H9 (cell line): Measurements from ENCODE around the gene EVI5L. TPM values are rescaled to one million over a fixed set of nuclear protein-coding genes. Genes with fewer than 3 reads are reported as not detected.
"Not testable (repeated sequence)": the region's sequence is repeated elsewhere in the genome, so short reads cannot be mapped to it uniquely, and the experiment has no call there.

ENCODE experiments used
- DNase-seq: peaks from one replicate; pipeline ENCODE4 v3.0.0-alpha.2; 2017
- H2AFZ ChIP-seq: one replicate; pipeline ENCODE4 v1.6.1; 2013; ENCODE audit warnings: mild to moderate bottlenecking, low read length, control low read depth, moderate library complexity
- H2AK5ac ChIP-seq: 2 replicates; pipeline ENCODE4 v1.6.1; 2013; ENCODE audit warnings: low read length, control low read depth, mixed read lengths; ENCODE audit not compliant: insufficient read length
- H2BK120ac ChIP-seq: one replicate; pipeline ENCODE4 v1.6.1; 2013; ENCODE audit warnings: low read depth, mild to moderate bottlenecking, low read length, control low read depth, inconsistent platforms; ENCODE audit not compliant: poor library complexity, severe bottlenecking
- H2BK12ac ChIP-seq: 2 replicates; pipeline ENCODE4 v1.6.1; 2013; ENCODE audit warnings: low read length, control low read depth, mixed read lengths, low read depth; ENCODE audit not compliant: insufficient read length
- H2BK15ac ChIP-seq: 2 replicates; pipeline ENCODE4 v1.6.1; 2013; ENCODE audit warnings: low read depth, low read length, control low read depth
- H2BK20ac ChIP-seq: one replicate; pipeline ENCODE4 v1.6.1; 2013; ENCODE audit warnings: low read depth, mild to moderate bottlenecking, low read length, control low read depth, inconsistent platforms; ENCODE audit not compliant: poor library complexity, severe bottlenecking
- H2BK5ac ChIP-seq: 2 replicates; pipeline ENCODE4 v1.6.1; 2013; ENCODE audit warnings: low read length, control low read depth, mixed read lengths; ENCODE audit not compliant: insufficient read length
- H3K14ac ChIP-seq: 2 replicates; pipeline ENCODE4 v1.6.1; 2013; ENCODE audit warnings: low read length, control low read depth; ENCODE audit not compliant: insufficient read depth
- H3K18ac ChIP-seq: 2 replicates; pipeline ENCODE4 v1.6.1; 2013; ENCODE audit warnings: low read depth, mild to moderate bottlenecking, mixed read lengths, low read length, control low read depth; ENCODE audit not compliant: insufficient read length
- H3K23ac ChIP-seq: 2 replicates; pipeline ENCODE4 v1.6.1; 2013; ENCODE audit warnings: low read length, control low read depth, mixed read lengths, low read depth; ENCODE audit not compliant: insufficient read length
- H3K23me2 ChIP-seq: 2 replicates; pipeline ENCODE4 v1.6.1; 2013; ENCODE audit warnings: low read depth, mild to moderate bottlenecking, mixed read lengths, low read length, control low read depth; ENCODE audit not compliant: insufficient read length, poor library complexity, severe bottlenecking
- H3K27ac ChIP-seq: 2 replicates; pipeline ENCODE4 v1.5.1; 2013; ENCODE audit warnings: low read length, control low read depth, mixed read lengths, low read depth; ENCODE audit not compliant: insufficient read length
- H3K27me3 ChIP-seq: 2 replicates; pipeline ENCODE4 v1.6.1; 2013; ENCODE audit warnings: low read length, control low read depth, inconsistent platforms; ENCODE audit not compliant: insufficient read depth
- H3K4ac ChIP-seq: 2 replicates; pipeline ENCODE4 v1.6.1; 2013; ENCODE audit warnings: low read depth, mild to moderate bottlenecking, control low read depth, inconsistent platforms, low read length, moderate library complexity
- H3K4me1 ChIP-seq: 2 replicates; pipeline ENCODE4 v1.6.1; 2013; ENCODE audit warnings: low read length, control low read depth, inconsistent platforms; ENCODE audit not compliant: insufficient read depth
- H3K4me2 ChIP-seq: 2 replicates; pipeline ENCODE4 v1.6.1; 2013; ENCODE audit warnings: low read length, control low read depth, mixed read lengths; ENCODE audit not compliant: insufficient read length, insufficient read depth
- H3K56ac ChIP-seq: 2 replicates; pipeline ENCODE4 v1.6.1; 2013; ENCODE audit warnings: low read depth, mild to moderate bottlenecking, mixed read lengths, low read length, control low read depth; ENCODE audit not compliant: insufficient read length
- H3K79me1 ChIP-seq: 2 replicates; pipeline ENCODE4 v1.6.1; 2013; ENCODE audit warnings: low read depth, mild to moderate bottlenecking, moderate library complexity, low read length, control low read depth, inconsistent platforms; ENCODE audit not compliant: insufficient read depth, poor library complexity, severe bottlenecking
- H3K79me2 ChIP-seq: 2 replicates; pipeline ENCODE4 v1.6.1; 2013; ENCODE audit warnings: low read length, control low read depth, inconsistent platforms; ENCODE audit not compliant: insufficient read depth
- H3K9ac ChIP-seq: 2 replicates; pipeline ENCODE4 v1.6.1; 2013; ENCODE audit warnings: low read length, control low read depth, mixed read lengths; ENCODE audit not compliant: insufficient read length; ENCODE audit errors: extremely low read depth
- H3K9me3 ChIP-seq: one replicate; pipeline ENCODE4 v1.6.1; 2013; ENCODE audit warnings: low read depth, low read length, inconsistent platforms; ENCODE audit not compliant: control insufficient read depth
- H3T11ph ChIP-seq: one replicate; pipeline ENCODE4 v1.6.1; 2013; ENCODE audit warnings: mild to moderate bottlenecking, low read length, control low read depth, inconsistent platforms
- H4K20me1 ChIP-seq: one replicate; pipeline ENCODE4 v1.6.1; 2013; ENCODE audit not compliant: control insufficient read depth, insufficient read length, insufficient read depth
- H4K5ac ChIP-seq: 2 replicates; pipeline ENCODE4 v1.6.1; 2013; ENCODE audit warnings: low read depth, mild to moderate bottlenecking, mixed read lengths, low read length, control low read depth; ENCODE audit not compliant: insufficient read length
- H4K8ac ChIP-seq: replicated peaks from 2 replicates; pipeline ENCODE4 v1.6.1; 2013; ENCODE audit warnings: low read length, control low read depth, mixed read lengths, low read depth; ENCODE audit not compliant: insufficient read length
- H4K91ac ChIP-seq: 2 replicates; pipeline ENCODE4 v1.6.1; 2013; ENCODE audit warnings: low read depth, mild to moderate bottlenecking, moderate library complexity, mixed read lengths, low read length, control low read depth; ENCODE audit not compliant: insufficient read length
- H3K27ac Mint-ChIP-seq, 3 experiments: 2 replicates in 2 of 3; 3 replicates in 1 of 3; pipeline ENCODE4 v1.8.0; 2020 to 2021; ENCODE audit warnings: mixed read lengths in 3 of 3, mild to moderate bottlenecking in 1 of 3, moderate library complexity in 1 of 3
- H3K27me3 Mint-ChIP-seq: 2 replicates; pipeline ENCODE4 v1.8.0; 2021; ENCODE audit warnings: low read depth, mild to moderate bottlenecking, moderate library complexity, mixed read lengths
- H3K36me3 Mint-ChIP-seq, 3 experiments: 2 replicates in 2 of 3; 3 replicates in 1 of 3; pipeline ENCODE4 v1.8.0; 2020 to 2021; ENCODE audit warnings: low read depth in 3 of 3, mixed read lengths in 3 of 3; ENCODE audit not compliant: insufficient read depth in 1 of 3
- H3K4me1 Mint-ChIP-seq, 2 experiments: 2 replicates each; pipeline ENCODE4 v1.8.0; 2020; ENCODE audit warnings: mixed read lengths in 2 of 2
- H3K4me3 Mint-ChIP-seq, 2 experiments: 2 replicates in 1 of 2; 3 replicates in 1 of 2; pipeline ENCODE4 v1.8.0; 2020 to 2021; ENCODE audit warnings: mild to moderate bottlenecking in 2 of 2, mixed read lengths in 2 of 2, moderate library complexity in 1 of 2
- H3K9me3 Mint-ChIP-seq, 2 experiments: 2 replicates in 1 of 2; 3 replicates in 1 of 2; pipeline ENCODE4 v1.8.0; 2020; ENCODE audit warnings: mild to moderate bottlenecking in 2 of 2, mixed read lengths in 2 of 2, moderate library complexity in 1 of 2
- WGBS: extraction: QIAGEN DNeasy Blood & Tissue Kit; methylation state at CpG from one replicate; pipeline ENCODE4 v1.1.7; 2013; ENCODE audit warnings: missing lambda C conversion rate, low lambda C conversion rate, mixed read lengths; ENCODE audit not compliant: insufficient read length; ENCODE audit errors: extremely low coverage; 5-methylcytosine and 5-hydroxymethylcytosine counted together
- total RNA-seq: library from RNA; stranded (reverse); gene quantifications from 2 replicates; pipeline ENCODE4 v1.2.1, GENCODE V29; 2021
- TF ChIP-seq, protein P1 (sequence below): fragments of 200-600 bp; sonication (generic); conservative IDR thresholded peaks from 3 replicates; pipeline ENCODE4 v1.8.0; 2021; ENCODE audit warnings: antibody characterized with exemption, mild to moderate bottlenecking

Gene EVI5L
- total RNA-seq, 1 experiment from 2014 or later: 7.1 TPM

DNA sequence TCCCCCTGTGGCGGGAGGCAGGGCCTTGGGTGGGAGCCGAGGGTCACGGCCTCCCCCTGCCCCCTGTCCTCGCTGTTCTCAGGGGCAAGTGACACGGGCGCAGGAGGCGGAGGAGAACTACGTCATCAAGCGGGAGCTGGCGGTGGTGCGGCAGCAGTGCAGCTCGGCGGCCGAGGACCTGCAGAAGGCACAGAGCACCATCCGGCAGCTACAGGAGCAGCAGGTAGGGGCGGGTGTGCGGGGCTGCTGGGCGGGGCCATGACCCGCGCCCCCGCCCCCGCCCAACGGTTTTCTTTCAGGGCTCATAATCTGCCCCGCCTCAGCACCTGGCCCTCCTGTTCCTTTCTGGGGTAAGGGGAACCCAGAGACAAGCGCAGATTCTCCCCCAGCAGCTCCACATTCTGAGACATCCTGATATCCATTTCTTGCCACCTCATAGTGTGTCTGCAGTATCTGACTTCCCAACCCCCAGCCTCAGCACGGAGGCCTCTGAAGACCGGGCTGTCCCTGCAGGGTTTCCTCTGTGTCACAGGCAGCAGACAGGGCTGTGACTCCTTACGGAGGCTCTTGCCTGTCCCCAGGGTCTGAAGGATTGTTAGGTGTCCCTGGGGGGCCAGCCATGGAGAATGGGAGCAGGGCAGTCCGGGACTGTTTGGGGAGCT, 28.2 kb downstream of the EVI5L start:
- no peaks in the 10 kb centered on the region for H3K79me1 ChIP-seq
- no peak overlapping the region for H2BK15ac ChIP-seq
- peak overlapping the region; percentile 58 for H3K4me2 ChIP-seq
- peak overlapping the region; percentile 51 to 69; a peak in 4 of 5 replicates for H3K4me3 Mint-ChIP-seq
- H3K27me3 Mint-ChIP-seq: peaks cover 50% of the 10 kb centered on the region
- H3K27ac ChIP-seq: no peak overlapping the region
- H3K9ac ChIP-seq: no peak overlapping the region
- TF ChIP-seq, protein P1, sequence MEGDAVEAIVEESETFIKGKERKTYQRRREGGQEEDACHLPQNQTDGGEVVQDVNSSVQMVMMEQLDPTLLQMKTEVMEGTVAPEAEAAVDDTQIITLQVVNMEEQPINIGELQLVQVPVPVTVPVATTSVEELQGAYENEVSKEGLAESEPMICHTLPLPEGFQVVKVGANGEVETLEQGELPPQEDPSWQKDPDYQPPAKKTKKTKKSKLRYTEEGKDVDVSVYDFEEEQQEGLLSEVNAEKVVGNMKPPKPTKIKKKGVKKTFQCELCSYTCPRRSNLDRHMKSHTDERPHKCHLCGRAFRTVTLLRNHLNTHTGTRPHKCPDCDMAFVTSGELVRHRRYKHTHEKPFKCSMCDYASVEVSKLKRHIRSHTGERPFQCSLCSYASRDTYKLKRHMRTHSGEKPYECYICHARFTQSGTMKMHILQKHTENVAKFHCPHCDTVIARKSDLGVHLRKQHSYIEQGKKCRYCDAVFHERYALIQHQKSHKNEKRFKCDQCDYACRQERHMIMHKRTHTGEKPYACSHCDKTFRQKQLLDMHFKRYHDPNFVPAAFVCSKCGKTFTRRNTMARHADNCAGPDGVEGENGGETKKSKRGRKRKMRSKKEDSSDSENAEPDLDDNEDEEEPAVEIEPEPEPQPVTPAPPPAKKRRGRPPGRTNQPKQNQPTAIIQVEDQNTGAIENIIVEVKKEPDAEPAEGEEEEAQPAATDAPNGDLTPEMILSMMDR: no peak
- peak; percentile 94 for DNase-seq
- no peak overlapping the region for H2BK5ac ChIP-seq
- peaks cover 11 to 42% of the 10 kb centered on the region in 2 experiments for H3K4me1 Mint-ChIP-seq
- no peaks in the 10 kb centered on the region for H3K9me3 Mint-ChIP-seq
- no peak overlapping the region for H4K91ac ChIP-seq
- no peaks in the 10 kb centered on the region; the same call in 1 of the 2 replicates for H3K27me3 ChIP-seq
- H3K23ac ChIP-seq: no peak overlapping the region
- no peak overlapping the region for H3K27ac Mint-ChIP-seq
- H3K79me2 ChIP-seq: no peaks in the 10 kb centered on the region
- peaks cover 2% of the 10 kb centered on the region for H4K20me1 ChIP-seq
- no peak overlapping the region for H2BK12ac ChIP-seq
- no peak overlapping the region for H2AFZ ChIP-seq
- no peaks in the 10 kb centered on the region; a peak in 1 of 7 replicates for H3K36me3 Mint-ChIP-seq
- H3T11ph ChIP-seq: no peak overlapping the region
- no peaks in the 10 kb centered on the region for H3K9me3 ChIP-seq
- H3K4me1 ChIP-seq: no peaks in the 10 kb centered on the region; the same call in 1 of the 2 replicates
- no CpG with 5 or more reads among the region's 29 CpGs for WGBS
- no peak overlapping the region for H3K56ac ChIP-seq
- H3K18ac ChIP-seq: no peak overlapping the region
- peak overlapping the region; percentile 50; the same call in 1 of the 2 replicates for H3K14ac ChIP-seq
- peaks cover 13% of the 10 kb centered on the region for H3K23me2 ChIP-seq
- no peak overlapping the region for H4K8ac ChIP-seq
- no peak overlapping the region for H2AK5ac ChIP-seq
- no peak overlapping the region for H4K5ac ChIP-seq
- H3K4ac ChIP-seq: no peak overlapping the region
- no peak overlapping the region for H2BK20ac ChIP-seq
- H2BK120ac ChIP-seq: no peak overlapping the region

DNA sequence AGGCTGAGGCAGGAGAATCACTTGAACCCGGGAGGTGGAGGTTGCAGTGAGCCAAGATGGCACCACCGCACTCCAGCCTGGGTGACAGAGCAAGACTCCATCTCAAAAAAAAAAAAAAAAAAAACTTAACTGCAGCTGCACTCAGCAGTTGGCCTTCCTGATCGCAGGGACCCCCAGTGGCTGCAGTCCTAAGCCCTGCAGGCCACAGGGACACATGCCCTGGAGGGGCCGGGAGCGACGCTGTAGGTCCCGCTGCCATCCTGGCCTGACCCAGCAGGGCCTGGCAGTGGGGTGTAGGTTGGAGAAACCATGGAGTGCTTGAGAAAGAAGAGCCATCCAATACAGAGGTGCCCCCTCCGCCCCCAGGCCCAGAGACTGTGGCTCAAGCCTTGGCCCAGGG, 29.1 kb downstream of the EVI5L start:
- H2BK20ac ChIP-seq, H3K79me2 ChIP-seq, H3K14ac ChIP-seq, H2BK15ac ChIP-seq, H2BK120ac ChIP-seq, H2AFZ ChIP-seq, H3K23ac ChIP-seq, H3K4me2 ChIP-seq, H3K27ac Mint-ChIP-seq, H2AK5ac ChIP-seq, H3K9ac ChIP-seq, H3T11ph ChIP-seq, H3K9me3 ChIP-seq, H3K18ac ChIP-seq, H4K5ac ChIP-seq, H3K79me1 ChIP-seq, H4K91ac ChIP-seq, H3K9me3 Mint-ChIP-seq, H3K27ac ChIP-seq, H3K56ac ChIP-seq, H4K20me1 ChIP-seq, H3K4ac ChIP-seq, H3K4me3 Mint-ChIP-seq, H3K27me3 ChIP-seq, H2BK12ac ChIP-seq, H3K36me3 Mint-ChIP-seq, H2BK5ac ChIP-seq, H4K8ac ChIP-seq, H3K4me1 ChIP-seq: not testable (repeated sequence)
- peaks cover 56% of the 10 kb centered on the region for H3K27me3 Mint-ChIP-seq
- H3K23me2 ChIP-seq: peaks cover 15% of the 10 kb centered on the region
- WGBS: no CpG with 5 or more reads among the region's 8 CpGs
- H3K4me1 Mint-ChIP-seq: peaks cover 8 to 39% of the 10 kb centered on the region in 2 experiments
- DNase-seq: peak; percentile 23
